ENCODE results near the gene GHRL.
"Not testable (repeated sequence)": the region's sequence is repeated elsewhere in the genome, so short reads cannot be mapped to it uniquely, and the experiment has no call there.

The GHRL gene

DNA sequence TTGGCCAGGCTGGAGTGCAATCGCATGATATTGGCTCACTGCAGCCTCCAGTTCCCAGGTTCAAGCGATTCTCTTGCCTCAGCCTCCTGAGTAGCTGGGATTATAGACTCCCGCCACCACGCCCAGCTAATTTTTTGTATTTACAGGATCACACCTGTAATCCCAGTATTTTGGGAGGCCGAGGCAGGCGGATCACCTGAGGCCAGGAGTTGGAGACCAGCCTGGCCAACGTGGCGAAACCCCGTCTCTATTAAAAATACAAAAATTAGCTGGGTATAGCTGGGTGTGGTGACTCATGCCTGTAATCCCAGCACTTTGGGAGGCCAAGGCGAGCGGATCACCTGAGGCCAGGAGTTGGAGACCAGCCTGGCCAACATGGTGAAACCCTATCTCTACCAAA lies 20.3 kb downstream of the GHRL start:
- DNase-seq = not testable (repeated sequence)

DNA sequence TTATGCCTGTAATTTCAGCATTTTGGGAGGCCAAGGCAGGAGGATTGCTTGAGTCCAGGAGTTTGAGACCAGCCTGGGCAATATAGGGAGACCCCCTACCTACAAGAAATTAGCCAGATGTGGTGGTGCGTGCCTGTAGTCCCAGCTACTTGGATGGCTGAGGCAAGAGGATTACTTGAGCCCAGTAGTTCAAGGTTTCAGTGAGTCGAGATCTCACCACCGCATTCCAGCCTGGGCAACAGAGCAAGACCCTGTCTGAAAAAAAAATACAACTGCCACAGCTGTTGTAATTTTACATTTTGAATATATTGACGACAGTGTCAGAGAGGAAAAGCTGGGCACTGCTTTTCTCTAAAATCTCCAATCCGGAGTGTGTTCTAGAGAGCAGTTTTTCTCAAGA lies 23.3 kb downstream of the GHRL start:
- DNase-seq = no peak

DNA sequence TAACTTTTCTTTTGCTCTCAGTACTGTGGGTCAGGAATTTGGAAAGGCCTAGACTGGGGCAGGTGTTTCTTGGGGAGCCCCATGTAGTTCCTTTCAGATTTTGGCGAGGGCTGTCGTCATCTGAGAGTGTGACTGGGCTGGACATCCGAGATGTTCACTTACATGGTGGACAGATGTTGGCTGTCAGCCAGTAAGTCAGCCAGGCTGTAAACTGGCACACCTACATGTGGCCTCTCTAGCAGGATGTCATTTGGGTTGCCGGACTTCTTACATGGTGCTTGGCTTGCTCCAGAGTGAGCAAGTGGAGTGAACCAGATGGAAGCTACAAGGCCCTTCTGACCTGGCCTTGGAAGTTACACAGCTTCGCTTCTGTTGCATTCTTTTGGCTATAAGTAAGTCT lies 23.8 kb downstream of the GHRL start:
- no peak for DNase-seq

DNA sequence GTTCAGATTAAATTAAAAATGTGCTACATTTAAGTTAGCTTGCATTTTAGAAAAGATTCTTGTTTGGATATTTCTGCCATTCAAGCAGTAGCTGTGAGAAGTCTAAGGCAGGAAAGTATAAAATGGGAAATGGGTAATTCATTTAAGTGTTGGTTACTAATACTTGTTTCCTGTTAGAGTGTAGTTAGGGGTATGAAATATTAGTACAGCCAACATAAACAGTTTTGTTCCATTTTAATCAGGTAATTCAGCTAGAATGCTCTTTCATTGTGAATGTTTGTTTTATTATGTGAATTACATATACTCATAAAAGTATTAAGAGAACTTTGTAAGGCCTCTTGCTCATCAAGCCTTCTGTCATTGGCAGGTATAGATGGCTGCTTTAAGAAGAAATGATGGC lies 24.6 kb downstream of the GHRL start:
- no peak for DNase-seq

DNA sequence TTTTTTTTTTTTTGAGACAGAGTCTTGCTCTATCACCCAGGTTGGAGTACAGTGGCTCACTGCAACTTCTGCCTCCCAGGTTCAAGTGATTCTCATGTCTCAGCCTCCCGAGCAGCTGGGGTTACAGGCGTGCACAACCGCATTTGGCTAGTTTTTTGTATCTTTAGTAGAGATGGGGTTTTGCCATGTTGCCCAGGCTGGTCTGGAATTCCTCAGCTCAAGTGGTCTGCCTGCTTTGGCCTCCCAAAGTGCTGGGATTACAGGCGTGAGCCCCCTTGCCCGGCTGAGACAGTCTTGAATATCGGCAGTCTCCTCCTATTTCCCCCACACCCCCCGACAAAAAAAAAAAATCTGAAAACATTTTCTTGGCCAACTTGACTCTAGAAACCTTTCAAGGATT lies 25.8 kb downstream of the GHRL start:
- DNase-seq = not testable (repeated sequence)

DNA sequence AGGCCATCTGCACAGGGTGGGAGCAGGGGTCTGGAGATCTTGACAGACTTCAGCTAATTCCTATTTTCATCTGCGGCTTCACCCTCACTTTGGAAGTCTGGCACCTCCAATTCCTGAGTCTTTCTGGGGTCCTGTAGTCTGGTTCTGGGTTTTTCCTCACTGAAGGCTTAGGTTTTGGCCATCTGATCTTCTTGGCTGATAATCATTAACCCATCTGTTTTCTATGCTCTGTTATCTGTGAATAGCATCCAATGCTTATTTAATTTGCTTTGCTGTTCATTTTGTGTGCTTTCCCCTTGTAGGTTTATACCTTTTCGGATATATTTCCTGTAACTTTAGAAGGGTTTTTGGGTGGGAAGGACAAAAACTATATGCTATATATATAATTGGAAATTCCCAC lies 26.9 kb downstream of the GHRL start:
- DNase-seq = no peak

DNA sequence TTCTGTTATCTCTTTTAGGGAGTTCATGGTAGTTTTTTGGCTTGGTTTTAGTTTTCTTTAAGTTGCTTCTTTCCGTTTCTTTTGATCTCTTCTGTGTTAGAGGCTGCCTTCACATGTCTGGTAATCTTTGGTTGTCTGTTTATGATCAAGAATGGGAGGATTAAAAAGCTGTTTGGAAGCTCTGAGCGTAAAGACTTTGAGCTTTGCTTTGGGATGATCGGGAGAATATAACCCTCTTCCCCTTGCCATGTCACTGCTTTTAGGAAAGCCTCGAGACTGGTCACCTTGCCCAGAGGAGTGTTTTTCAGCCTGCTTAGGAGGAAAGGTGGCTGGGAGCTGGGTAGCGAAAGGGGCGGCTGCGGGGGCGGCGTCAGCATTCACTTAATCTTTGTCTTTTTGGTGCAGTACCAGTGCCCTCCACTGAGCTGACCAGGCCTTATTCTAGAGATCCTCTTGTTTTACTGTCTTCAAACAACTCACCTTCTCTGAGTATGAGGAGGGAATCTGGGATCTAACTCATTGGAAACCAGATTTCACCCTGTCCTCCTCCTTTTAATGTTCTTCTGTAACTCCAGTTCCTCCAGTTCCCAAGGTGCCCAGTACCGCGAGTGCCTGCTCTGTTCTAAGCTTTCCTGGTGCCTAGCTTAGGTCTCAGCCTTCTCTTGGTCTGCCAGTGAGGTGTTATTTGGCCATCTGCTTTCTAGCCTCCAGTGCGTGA lies 28.9 kb downstream of the GHRL start:
- DNase-seq = no peak

DNA sequence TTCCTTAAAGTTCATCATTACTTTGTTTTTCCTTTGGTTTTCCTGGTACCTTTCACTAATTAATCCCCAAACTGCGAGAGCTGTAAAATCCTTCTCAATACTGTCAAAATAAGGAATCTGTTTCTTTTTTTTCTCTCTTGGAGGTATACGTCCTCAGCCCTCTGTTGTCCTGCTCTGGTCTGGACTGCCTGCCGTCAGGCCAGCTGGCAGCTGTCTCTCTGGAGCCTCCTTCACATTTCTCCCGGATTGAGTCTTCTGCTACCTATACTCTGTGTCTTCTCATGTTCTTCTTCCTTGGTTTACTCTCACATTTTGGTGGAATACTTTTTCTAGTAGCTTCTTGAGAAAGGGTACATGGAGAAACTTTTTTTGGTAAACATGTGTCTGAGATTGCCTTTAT lies 30.7 kb downstream of the GHRL start:
- DNase-seq = no peak

DNA sequence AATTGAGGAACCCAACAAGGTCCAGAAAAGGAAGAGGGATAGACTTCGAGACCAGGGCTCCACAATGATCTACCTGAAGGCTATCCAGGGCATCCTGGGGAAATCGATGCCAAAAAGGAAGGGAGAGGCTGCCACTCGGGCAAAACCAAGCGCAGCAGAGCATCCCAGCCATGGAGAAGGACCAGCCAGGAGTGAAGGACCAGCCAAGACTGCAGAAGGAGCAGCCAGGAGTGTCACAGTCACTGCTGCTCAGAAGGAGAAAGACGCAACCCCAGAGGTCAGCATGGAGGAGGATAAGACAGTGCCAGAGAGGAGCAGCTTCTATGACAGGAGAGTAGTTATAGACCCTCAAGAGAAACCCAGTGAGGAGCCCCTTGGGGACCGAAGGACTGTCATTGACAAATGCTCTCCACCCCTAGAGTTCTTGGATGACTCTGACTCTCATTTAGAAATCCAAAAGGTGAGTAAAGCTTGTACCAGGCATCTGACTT lies 32.5 kb downstream of the GHRL start:
- DNase-seq = no peak

DNA sequence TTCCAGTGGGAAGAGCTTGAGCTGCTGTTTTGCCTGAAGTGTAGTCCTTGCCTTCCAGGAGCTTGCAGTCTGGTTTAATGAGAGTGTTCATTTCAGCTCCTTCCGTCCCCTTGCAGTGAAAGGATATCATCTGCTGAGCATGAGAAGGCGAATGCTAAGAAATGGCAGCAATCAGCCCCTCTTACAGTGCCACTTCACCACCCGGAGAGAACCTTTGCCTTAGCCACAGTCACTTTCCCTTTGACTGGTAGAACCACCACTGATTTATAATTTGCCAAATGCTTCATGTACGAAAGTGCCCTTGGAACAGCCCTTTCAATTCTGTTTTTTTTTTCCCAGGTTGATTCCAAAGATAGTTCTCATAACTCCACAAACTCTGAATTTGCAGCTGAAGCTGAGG lies 32.9 kb downstream of the GHRL start:
- no peak for DNase-seq

DNA sequence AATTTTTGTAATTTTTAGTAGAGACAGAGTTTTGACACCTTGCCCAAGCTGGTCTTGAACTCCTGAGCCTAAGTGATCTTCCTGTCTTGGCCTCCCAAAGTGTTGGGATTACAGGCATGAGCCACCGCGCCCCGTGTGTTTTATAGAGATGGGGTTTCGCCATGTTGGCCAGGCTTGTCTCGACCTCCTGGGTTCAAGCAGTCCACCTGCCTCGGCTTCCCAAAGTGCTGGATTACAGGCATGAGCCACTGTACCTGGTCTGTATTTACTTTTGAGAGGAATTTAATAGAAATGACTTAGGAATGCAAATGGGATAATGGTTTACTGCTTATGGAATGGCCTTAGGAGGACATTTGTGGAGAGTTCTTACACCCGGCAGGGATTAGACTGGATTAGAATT lies 33.7 kb downstream of the GHRL start:
- no peak for DNase-seq

DNA sequence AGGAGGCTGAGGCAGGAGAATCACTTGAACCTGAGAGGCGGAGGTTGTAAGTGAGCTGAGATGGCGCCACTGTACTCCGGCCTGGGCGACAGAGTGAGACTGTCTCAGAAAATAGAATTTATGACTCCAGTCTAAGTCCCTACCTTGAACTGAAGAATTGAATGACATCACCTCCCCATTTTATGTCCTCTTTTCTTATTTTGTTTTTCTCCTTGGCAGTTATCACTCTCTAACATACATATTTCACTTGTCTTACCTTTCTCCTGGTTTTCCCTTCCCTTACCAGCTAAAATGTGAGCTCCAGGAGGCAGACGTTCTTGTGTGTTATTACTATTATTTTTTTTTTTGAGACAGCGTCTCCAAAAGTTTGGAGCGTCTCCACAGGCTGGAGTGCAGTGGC lies 36.9 kb downstream of the GHRL start:
- DNase-seq = no peak

DNA sequence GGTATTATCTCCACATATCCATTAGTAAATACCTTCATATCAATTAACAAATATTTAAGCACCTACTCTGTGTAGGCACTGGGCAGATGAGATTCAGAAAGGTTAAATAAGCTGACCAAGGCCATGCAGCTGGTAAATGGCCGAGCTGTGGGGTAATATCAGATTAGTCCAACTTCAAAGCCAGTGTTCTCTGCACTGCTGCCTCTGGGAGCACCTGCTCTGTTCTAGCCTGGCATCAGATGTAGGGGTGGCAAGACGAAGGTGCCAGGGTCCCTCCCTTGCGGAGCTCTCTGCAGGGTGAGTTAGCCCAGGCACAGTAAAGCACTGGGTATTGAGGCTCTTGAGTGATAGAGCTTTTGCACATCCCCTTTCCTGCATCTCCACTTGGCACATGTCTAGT lies 39.0 kb downstream of the GHRL start:
- DNase-seq = no peak

DNA sequence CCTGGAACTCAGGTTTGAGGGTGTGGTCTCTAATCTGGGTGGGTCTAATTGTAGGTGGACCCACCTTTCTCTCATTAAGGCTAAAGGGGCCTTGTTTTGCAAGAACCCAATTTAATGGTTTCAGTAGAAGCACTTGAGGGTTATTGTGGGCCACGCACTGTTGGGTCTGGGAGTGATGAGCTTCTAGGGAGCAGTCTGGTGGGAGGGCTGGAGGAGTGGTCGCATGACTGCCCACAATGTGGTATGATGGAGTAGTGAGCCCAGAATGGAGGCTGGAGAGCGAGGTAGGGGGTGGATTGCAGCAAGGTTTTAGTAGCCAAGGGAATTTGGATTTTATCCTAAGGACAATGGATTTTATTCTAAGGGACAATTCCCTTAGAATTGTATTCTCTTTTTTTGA lies 41.7 kb downstream of the GHRL start:
- no peak for DNase-seq

DNA sequence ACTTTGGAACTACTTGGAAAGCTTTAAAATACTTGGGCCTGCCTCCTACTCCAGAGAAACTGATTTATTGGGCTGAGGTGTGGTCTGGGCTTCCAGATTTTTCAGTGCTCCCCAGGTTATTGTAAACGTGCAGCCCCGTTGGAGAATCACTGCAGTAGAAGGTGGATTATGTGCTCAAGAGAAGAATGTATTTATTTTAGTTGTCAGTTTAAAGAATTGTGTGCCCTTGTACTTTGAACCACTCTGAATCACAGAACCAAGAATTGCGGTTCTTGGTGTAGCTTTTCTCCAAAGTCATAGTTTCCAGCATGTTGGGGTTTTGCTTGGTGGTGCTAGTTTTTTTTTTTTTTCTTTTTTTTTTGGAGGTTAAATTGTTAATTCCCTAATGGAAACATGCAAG lies 42.9 kb downstream of the GHRL start:
- no peak for DNase-seq

DNA sequence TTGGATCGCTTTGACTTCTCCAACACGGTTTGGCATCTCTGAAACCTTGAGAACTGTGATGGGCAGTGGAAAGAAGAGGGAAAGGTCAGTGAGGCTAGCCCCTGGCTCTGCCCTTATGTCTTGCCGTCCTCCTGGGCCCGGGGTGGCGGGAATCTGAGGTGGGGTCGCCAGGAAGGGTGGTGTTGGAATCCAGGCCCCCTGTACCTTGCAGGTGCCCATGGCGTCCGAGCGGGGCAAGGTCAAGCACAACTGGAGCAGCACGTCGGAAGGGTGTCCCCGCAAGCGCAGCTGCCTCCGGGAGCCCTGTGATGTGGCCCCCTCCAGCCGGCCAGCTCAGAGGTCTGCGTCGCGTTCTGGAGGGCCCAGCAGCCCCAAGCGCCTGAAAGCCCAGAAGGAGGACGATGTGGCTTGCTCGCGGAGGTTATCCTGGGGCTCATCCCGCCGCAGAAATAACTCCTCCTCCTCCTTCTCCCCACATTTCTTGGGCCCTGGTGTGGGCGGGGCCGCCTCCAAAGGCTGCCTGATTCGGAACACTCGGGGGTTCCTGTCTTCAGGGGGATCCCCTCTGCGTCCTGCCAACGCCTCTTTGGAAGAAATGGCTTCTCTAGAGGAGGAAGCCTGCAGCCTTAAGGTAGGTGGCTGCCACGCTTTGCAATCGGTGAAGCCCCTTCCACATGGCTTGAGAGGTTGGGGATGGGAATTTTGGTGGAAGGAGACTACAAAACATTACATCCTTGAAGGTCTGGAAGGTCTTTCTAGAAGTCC lies 43.6 kb downstream of the GHRL start:
- no peak for DNase-seq

DNA sequence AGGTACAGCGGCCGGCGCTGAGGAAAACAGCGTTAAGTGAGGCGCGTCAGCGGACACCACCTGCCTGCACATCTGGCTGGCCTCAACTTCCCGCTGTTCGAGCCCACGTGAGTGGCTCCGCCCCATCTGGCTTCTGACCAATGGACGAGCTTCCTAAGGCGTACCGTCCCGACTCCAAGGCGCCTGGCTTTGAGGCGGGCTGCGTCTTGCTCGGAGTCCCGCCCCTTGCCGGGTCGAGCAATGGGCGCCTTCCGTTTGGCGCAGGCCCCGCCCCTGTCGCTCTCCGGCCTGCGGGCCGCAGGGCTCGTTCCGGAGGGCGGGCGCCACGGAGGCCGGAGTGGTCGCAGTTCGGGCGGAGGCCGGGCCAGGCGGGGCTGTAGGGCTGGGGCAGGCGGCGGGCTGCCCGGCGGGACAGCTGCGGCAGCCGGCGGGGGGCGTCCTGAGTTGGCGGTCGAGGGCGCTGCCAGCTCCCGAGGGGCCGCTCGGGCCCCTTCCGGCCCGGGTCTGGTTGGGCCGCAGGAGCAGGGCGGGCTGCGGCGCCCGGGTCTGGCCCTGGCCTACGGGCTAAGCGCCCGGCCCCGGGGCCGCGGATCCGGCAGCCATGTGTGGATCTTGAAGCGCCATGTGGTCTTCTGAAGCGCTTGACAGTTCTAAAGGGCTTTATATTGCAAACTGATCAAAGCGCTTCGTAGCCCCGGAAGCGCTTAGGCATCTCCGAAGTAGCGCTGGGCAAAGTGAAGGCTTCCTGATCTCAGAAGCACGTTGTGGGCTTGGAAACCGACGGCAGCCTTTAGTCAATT lies 44.4 kb downstream of the GHRL start, which contains the start of gene TATDN2:
TATDN2 (plus strand) TSS at position 276 of the 800 bp plus-strand sequence. CDS start 742 bp downstream, outside the sequence.
- peak; percentile 86 for DNase-seq

DNA sequence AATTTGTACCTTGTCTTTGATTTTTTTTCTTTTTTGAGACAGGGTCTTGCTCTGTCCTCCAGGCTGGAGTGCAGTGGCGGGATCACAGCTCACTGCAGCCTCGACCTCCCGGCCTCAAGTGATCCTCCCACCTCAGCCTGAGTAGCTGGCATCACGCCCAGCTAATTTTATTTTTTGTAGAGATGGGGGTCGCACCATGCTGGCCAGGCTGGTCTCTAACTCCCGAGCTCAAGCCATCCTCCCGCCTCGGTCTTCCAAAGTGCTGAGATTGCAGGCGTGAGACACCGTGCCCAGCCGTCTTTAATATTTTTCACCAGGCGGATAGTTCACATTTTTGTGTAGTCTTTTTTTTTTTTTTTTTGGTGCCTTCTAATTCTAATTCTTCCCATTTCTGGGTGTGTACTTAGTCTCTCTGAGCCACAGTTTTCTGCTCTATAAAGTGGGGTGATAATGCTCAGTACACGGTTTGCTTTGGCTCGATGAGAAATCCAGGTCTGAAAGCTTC lies 45.0 kb downstream of the GHRL start:
- DNase-seq = no peak

DNA sequence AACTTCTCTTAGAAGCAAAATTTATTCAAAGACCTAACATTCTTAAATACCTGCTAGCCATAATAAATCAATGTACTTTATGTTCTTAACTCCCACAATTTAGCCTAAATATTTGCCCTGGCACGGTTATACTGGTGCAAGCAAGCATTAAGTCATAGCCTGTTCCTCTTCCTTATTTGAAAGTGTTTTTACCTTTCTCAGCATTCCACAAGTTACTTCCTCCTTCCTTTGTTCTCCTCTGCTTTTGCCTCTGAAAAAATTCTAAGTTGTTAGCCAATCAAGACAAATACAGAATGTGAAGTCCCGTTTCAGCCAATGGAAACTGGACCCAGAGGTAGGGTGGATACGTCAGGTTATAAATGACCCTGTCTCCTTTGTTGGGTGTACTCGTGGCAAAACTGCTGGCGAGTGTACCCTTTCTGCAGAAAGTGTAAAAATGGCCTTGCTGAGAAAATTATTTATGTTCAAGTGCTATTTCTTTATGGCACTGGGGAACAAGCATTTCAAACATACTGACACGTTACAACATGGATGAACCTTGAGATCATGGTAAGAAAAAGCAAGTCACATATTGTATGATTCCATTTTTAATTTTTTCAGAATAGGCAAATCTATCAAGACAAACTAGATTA lies 47.5 kb downstream of the GHRL start:
- no peak for DNase-seq

DNA sequence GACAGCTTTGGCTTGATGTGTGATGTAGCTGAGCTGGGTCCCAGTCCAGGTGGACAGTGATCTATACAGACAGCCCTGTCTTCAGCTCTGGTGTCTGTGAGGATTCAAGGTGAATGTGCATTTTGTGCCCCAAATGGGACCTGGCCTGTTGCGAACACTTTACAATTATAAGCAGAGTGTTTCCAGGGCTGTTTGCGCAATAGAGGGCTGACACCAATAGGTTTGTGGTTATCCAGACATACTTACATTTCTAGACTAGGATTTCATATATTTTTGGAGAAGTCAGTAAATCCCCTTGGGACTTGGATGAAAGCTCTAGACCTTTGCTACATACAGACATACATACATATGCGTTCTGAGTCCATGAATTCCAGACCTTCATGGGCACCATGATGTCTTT lies 48.7 kb downstream of the GHRL start:
- DNase-seq = no peak

DNA sequence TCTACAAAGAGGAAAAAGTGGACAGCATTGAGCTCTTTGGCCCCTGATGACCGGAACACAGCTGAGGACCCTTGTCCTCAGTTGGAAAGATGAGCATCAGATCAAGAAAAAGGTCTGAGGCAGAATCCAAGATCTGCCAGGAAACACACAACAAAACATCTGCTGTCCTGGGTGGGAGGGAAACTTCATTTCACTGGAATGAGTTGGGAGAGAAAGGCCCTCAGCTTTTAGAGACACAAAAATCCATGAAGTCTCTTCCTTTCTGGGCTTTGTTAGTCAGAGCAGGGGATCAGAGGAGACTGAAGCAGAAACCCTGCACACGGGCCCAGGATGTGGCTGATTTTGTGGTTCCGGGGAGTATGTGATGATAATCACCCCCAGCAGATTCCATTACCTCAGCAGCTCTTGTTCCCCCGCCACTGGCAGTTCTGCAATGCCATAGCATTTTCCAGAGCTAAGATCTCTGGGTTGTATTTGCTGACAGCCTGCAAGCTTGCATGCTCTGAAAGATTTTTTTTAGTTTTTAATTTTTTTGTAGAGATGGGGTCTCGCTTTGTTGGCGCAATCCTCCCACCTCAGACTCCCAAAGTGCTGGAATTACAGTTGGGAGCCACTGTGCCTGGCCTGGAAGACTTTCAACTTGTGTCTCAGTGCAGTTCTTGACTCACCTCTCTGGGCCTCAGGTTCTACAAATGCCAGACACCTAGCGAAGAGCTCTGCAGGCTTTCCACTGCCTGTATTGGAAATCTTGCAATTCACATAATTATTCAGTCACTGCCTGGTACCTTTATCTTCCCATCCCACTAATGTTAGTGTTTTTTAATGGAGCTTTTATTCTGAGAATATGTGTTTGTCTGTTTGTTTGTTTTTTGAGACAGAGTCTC lies 50.3 kb downstream of the GHRL start:
- no peak for DNase-seq

DNA sequence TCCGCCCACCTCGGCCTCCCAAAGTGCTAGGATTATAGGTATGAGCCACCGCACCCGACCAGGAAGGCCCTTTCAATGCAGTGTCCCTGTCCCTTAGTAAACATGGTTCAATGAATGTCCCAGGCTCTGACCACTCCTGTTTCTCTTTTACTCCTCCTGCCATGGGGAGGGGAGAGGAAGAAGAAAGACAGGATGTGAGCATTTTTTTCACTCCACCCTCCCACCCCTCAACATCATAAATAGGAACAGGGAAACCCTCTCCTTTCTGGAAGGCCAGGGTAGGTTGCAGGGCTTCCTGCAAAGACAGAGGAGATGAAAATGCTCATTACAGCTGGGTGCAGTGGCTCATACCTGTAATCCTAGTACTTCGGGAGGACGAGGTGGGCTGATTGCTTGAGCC lies 51.9 kb downstream of the GHRL start:
- DNase-seq = no peak

Measured in GOT3 (cell line).